ENCODE measurements around the gene CDH6. TPM values are rescaled to one million over a fixed set of nuclear protein-coding genes. Genes with fewer than 3 reads are reported as not detected.

The CDH6 gene
- total and polyA plus RNA-seq, 2 donors (not counting 1 experiment from before 2014, with no cell fraction given) = not detected

- no CpG with 5 or more reads among the region's 3 CpGs for WGBS (ENCODE audit: insufficient coverage)
- H3K4me1 ChIP-seq (ENCODE audit: control insufficient read depth in 2 of 2, insufficient read depth in 2 of 2, low read length in 2 of 2) = no peaks in the 10 kb centered on the region
Observed at GRCh38 chr5:31324842-31325241, 131.4 kb downstream of the CDH6 start.

DNA sequence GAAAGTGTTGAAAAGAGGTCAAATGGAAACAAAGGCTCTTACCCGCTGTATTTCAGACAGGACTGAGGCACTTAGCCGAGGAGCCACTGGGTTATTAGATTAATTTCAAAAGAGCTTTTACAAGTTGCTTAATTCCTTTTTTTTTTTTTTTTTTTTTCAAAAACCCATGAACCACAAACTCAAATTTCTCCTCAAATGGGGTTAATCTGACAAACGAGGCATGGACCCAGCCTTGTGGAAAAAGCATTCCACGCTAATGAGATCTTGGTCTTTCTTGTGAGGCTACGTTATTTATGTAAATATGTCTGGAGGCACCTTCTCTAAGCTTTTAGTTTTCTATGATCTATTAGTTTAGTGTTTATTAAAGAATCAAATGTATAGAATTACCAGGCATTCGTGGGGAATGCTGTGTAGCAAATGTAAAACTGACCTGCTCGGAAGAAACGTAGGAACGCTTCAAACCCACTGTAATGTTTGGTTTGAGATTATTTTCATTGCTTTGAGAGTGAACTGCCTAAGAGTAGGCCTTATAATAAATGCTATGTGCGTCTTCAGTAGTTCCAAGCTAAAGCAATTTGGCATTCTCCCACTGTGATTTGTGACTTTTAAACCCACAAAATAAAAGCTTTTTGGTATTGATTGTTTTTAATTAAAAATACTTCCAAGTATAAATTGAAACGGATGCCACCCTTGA is 134.7 kb downstream of the CDH6 start:
- peaks cover 0 to 4% (median 0%) of the 10 kb centered on the region in 4 experiments for H3K27me3 ChIP-seq (replicated peaks in 1 of 4; ENCODE audit: control extremely low read depth in 1 of 4, control insufficient read depth in 3 of 4, insufficient read depth in 4 of 4, low read length in 3 of 4)
- no peaks in the 10 kb centered on the region for H3K4me1 ChIP-seq (ENCODE audit: control insufficient read depth in 2 of 2, insufficient read depth in 2 of 2, low read length in 2 of 2)
- ChIA-PET POLR2A (no interaction called here), CTCF (no interaction called here)
- TF ChIP-seq, protein P1, sequence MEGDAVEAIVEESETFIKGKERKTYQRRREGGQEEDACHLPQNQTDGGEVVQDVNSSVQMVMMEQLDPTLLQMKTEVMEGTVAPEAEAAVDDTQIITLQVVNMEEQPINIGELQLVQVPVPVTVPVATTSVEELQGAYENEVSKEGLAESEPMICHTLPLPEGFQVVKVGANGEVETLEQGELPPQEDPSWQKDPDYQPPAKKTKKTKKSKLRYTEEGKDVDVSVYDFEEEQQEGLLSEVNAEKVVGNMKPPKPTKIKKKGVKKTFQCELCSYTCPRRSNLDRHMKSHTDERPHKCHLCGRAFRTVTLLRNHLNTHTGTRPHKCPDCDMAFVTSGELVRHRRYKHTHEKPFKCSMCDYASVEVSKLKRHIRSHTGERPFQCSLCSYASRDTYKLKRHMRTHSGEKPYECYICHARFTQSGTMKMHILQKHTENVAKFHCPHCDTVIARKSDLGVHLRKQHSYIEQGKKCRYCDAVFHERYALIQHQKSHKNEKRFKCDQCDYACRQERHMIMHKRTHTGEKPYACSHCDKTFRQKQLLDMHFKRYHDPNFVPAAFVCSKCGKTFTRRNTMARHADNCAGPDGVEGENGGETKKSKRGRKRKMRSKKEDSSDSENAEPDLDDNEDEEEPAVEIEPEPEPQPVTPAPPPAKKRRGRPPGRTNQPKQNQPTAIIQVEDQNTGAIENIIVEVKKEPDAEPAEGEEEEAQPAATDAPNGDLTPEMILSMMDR (IDR thresholded peaks at IDR 0.05) = no peak
- TF ChIP-seq EZH2 (IDR thresholded peaks at IDR 0.05; ENCODE audit: borderline replicate concordance, insufficient read depth, low read depth, low read length, poor library complexity, severe bottlenecking) = no peak
- no peak overlapping the region for H3K27ac Mint-ChIP-seq
- H3K27me3 Mint-ChIP-seq = no peaks in the 10 kb centered on the region
- no peak overlapping the region for H3K4me3 Mint-ChIP-seq
- no peaks in the 10 kb centered on the region for H3K36me3 ChIP-seq (replicated peaks in 1 of 2; ENCODE audit: control extremely low read depth in 1 of 2, control insufficient read depth in 1 of 2, extremely low read depth in 1 of 2, insufficient read depth in 2 of 2, low read length in 1 of 2)
- H3K9ac ChIP-seq (ENCODE audit: low read length) = no peak overlapping the region
- no peaks in the 10 kb centered on the region for H3K79me2 ChIP-seq (ENCODE audit: control insufficient read depth, insufficient read depth, low read length)
- no peak overlapping the region for H3K4me2 ChIP-seq (replicated peaks; ENCODE audit: low read depth, low read length, poor library complexity, severe bottlenecking)
- H3K4me1 Mint-ChIP-seq = no peaks in the 10 kb centered on the region
- no peak overlapping the region for H3K4me3 ChIP-seq (ENCODE audit: control extremely low read depth in 1 of 5, extremely low read depth in 1 of 5, insufficient read depth in 1 of 5, low read depth in 2 of 5, low read length in 4 of 5)
- intact Hi-C loops (cut with micrococcal nuclease) = no loop called here
- DNase-seq (no peak), ATAC-seq (ENCODE audit: low read depth) (no peak)
- no peaks in the 10 kb centered on the region for H4K20me1 ChIP-seq (ENCODE audit: control insufficient read depth, insufficient read depth, low read length, poor library complexity, severe bottlenecking)
- H3K9me3 Mint-ChIP-seq (ENCODE audit: insufficient read depth) = no peaks in the 10 kb centered on the region
- H2AFZ ChIP-seq (ENCODE audit: insufficient read depth, low read depth, low read length, poor library complexity, severe bottlenecking) = no peak overlapping the region
- H3K27ac ChIP-seq (ENCODE audit: low read length in 2 of 2) = no peak overlapping the region
- H3K9me3 ChIP-seq (ENCODE audit: control extremely low read depth in 1 of 3, control insufficient read depth in 2 of 3, insufficient read depth in 1 of 3, low read length in 2 of 3) = no peaks in the 10 kb centered on the region
- WGBS (ENCODE audit: insufficient coverage) = 92% methylated on average over 4 of the region's 11 CpGs

More at GRCh38 chr5:31324842-31325241, 131.4 kb downstream of the CDH6 start:
- POLR2A ChIA-PET = no interaction called here
- no peak overlapping the region for H3K27ac ChIP-seq (ENCODE audit: low read length in 2 of 2)
- Mint-ChIP-seq H3K27me3 (no peaks in the 10 kb centered on the region), H3K27ac (no peak overlapping the region), H3K9me3 (ENCODE audit: insufficient read depth) (peaks cover 3% of the 10 kb centered on the region), H3K4me1 (no peaks in the 10 kb centered on the region), H3K4me3 (no peak overlapping the region)
- H3K79me2 ChIP-seq (ENCODE audit: control insufficient read depth, insufficient read depth, low read length) = no peaks in the 10 kb centered on the region
- no peak overlapping the region for H2AFZ ChIP-seq (ENCODE audit: insufficient read depth, low read depth, low read length, poor library complexity, severe bottlenecking)
- DNase-seq = no peak
- no peak for ATAC-seq (ENCODE audit: low read depth)
- no peak overlapping the region for H3K9ac ChIP-seq (ENCODE audit: low read length)
- no peaks in the 10 kb centered on the region for H4K20me1 ChIP-seq (ENCODE audit: control insufficient read depth, insufficient read depth, low read length, poor library complexity, severe bottlenecking)
- H3K27me3 ChIP-seq (replicated peaks in 1 of 4; ENCODE audit: control extremely low read depth in 1 of 4, control insufficient read depth in 3 of 4, insufficient read depth in 4 of 4, low read length in 3 of 4) = peaks cover 0 to 4% (median 0%) of the 10 kb centered on the region in 4 experiments
- TF ChIP-seq EZH2 (IDR thresholded peaks at IDR 0.05; ENCODE audit: borderline replicate concordance, insufficient read depth, low read depth, low read length, poor library complexity, severe bottlenecking) = no peak
- TF ChIP-seq, protein P1 (IDR thresholded peaks at IDR 0.05) = no peak
- CTCF ChIA-PET = no interaction called here
- intact Hi-C loops (cut with micrococcal nuclease) = no loop called here
- H3K4me3 ChIP-seq (ENCODE audit: control extremely low read depth in 1 of 5, extremely low read depth in 1 of 5, insufficient read depth in 1 of 5, low read depth in 2 of 5, low read length in 4 of 5) = no peak overlapping the region
- H3K4me2 ChIP-seq (replicated peaks; ENCODE audit: low read depth, low read length, poor library complexity, severe bottlenecking) = no peak overlapping the region
- H3K9me3 ChIP-seq (ENCODE audit: control extremely low read depth in 1 of 3, control insufficient read depth in 2 of 3, insufficient read depth in 1 of 3, low read length in 2 of 3) = no peaks in the 10 kb centered on the region
- H3K36me3 ChIP-seq (replicated peaks in 1 of 2; ENCODE audit: control extremely low read depth in 1 of 2, control insufficient read depth in 1 of 2, extremely low read depth in 1 of 2, insufficient read depth in 2 of 2, low read length in 1 of 2) = no peaks in the 10 kb centered on the region

All from B cell (primary cell).